IMR-90 (cell line): ENCODE data around the gene RFX2. TPM values are rescaled to one million over a fixed set of nuclear protein-coding genes. Genes with fewer than 3 reads are reported as not detected.
"Not testable (repeated sequence)": the region's sequence is repeated elsewhere in the genome, so short reads cannot be mapped to it uniquely, and the experiment has no call there.

ENCODE experiments used
- ATAC-seq: fragments of 200-7000 bp; cut with Tn5 transposase; 2 replicates; pipeline ENCODE4 v1.9.1; 2020; ENCODE audit warnings: low read depth, mild to moderate bottlenecking, moderate library complexity
- BruUV-seq: library from RNA; stranded (reverse); fragments of 400-500 nt; replicated peaks from 2 replicates; lab custom pipeline; 2021; lab: Mats Ljungman, UMichigan
- CTCF ChIA-PET: fragments of 300-600 bp; formaldehyde crosslinking; extraction: SDS; loops from one replicate; lab custom pipeline; 2021; ENCODE audit warnings: antibody characterized with exemption; lab: Yijun Ruan, JAX
- POLR2A ChIA-PET: fragments of 300-600 bp; sonication (Branson Sonifier 250); formaldehyde crosslinking; loops from one replicate; lab custom pipeline; 2022; ENCODE audit warnings: antibody characterized with exemption; ENCODE audit not compliant: unreplicated experiment; lab: Charles Lee
- DNase-seq: peaks from one replicate; pipeline ENCODE4 v3.0.0; 2013
- H2AFZ ChIP-seq: replicated peaks from 2 replicates; pipeline ENCODE3; 2013; ENCODE audit warnings: low read length, mild to moderate bottlenecking; ENCODE audit not compliant: poor library complexity
- H2AK5ac ChIP-seq: 2 replicates; pipeline ENCODE4 v1.6.1; 2013; ENCODE audit warnings: low read depth, low read length, inconsistent platforms
- H2AK9ac ChIP-seq: replicated peaks from 2 replicates; pipeline ENCODE3; 2013; ENCODE audit warnings: mild to moderate bottlenecking, low read depth, low read length, moderate library complexity; ENCODE audit not compliant: poor library complexity
- H2BK120ac ChIP-seq: 2 replicates; pipeline ENCODE4 v1.6.1; 2013; ENCODE audit warnings: low read depth, low read length, inconsistent platforms
- H2BK15ac ChIP-seq: 3 replicates; pipeline ENCODE4 v1.6.1; 2013; ENCODE audit warnings: low read depth, low read length, inconsistent platforms
- H2BK20ac ChIP-seq: 2 replicates; pipeline ENCODE4 v1.6.1; 2013; ENCODE audit warnings: low read depth, mild to moderate bottlenecking, inconsistent platforms, low read length, moderate library complexity
- H2BK5ac ChIP-seq: 2 replicates; pipeline ENCODE4 v1.6.1; 2013; ENCODE audit warnings: mild to moderate bottlenecking, low read depth, low read length, inconsistent platforms; ENCODE audit not compliant: poor library complexity, severe bottlenecking
- H3K14ac ChIP-seq: replicated peaks from 2 replicates; pipeline ENCODE4 v1.6.1; 2013; ENCODE audit warnings: low read depth, low read length, inconsistent platforms
- H3K18ac ChIP-seq: 2 replicates; pipeline ENCODE4 v1.6.1; 2013; ENCODE audit warnings: low read depth, low read length, control low read depth
- H3K23ac ChIP-seq: 2 replicates; pipeline ENCODE4 v1.6.1; 2013; ENCODE audit warnings: low read depth, low read length, inconsistent platforms
- H3K27ac ChIP-seq: 2 replicates; pipeline ENCODE4 v1.5.1; 2013; ENCODE audit warnings: mild to moderate bottlenecking, control low read depth, low read length; ENCODE audit not compliant: insufficient read depth
- H3K27me3 ChIP-seq: 2 replicates; pipeline ENCODE4 v1.6.1; 2013; ENCODE audit warnings: low read length; ENCODE audit not compliant: control insufficient read depth, insufficient read depth
- H3K36me3 ChIP-seq: 2 replicates; pipeline ENCODE4 v1.6.1; 2013; ENCODE audit warnings: low read length, mixed read lengths; ENCODE audit not compliant: control insufficient read depth, insufficient read depth
- H3K4ac ChIP-seq: 2 replicates; pipeline ENCODE4 v1.6.1; 2013; ENCODE audit warnings: low read depth, low read length, inconsistent platforms
- H3K4me1 ChIP-seq: 2 replicates; pipeline ENCODE4 v1.6.1; 2013; ENCODE audit warnings: low read length, mixed read lengths; ENCODE audit not compliant: control insufficient read depth, insufficient read depth
- H3K4me2 ChIP-seq: 2 replicates; pipeline ENCODE4 v1.6.1; 2013; ENCODE audit warnings: low read depth, mild to moderate bottlenecking, control low read depth, low read length, moderate library complexity
- H3K4me3 ChIP-seq: 2 replicates; pipeline ENCODE4 v1.5.1; 2013; ENCODE audit warnings: low read depth, mild to moderate bottlenecking, control low read depth, low read length, moderate library complexity; ENCODE audit not compliant: insufficient read depth
- H3K56ac ChIP-seq: 2 replicates; pipeline ENCODE4 v1.6.1; 2013; ENCODE audit warnings: low read length, inconsistent platforms; ENCODE audit not compliant: insufficient read depth; ENCODE audit errors: extremely low read depth
- H3K79me1 ChIP-seq, 2 experiments: 2 replicates each; pipeline ENCODE4 v1.6.1; 2013; ENCODE audit warnings: low read length in 2 of 2, inconsistent platforms in 1 of 2, low read depth in 1 of 2
- H3K9ac ChIP-seq: 2 replicates; pipeline ENCODE4 v1.6.1; 2013; ENCODE audit warnings: low read depth, low read length, control low read depth
- H3K9me1 ChIP-seq: 2 replicates; pipeline ENCODE4 v1.6.1; 2013; ENCODE audit warnings: low read length, inconsistent platforms; ENCODE audit not compliant: insufficient read depth
- H3K9me3 ChIP-seq: 2 replicates; pipeline ENCODE4 v1.6.1; 2013; ENCODE audit warnings: low read length; ENCODE audit not compliant: control insufficient read depth, insufficient read depth
- H4K20me1 ChIP-seq: 2 replicates; pipeline ENCODE4 v1.6.1; 2013; ENCODE audit warnings: low read length, inconsistent platforms; ENCODE audit not compliant: insufficient read depth
- H4K5ac ChIP-seq: 2 replicates; pipeline ENCODE4 v1.6.1; 2013; ENCODE audit warnings: mild to moderate bottlenecking, low read depth, low read length, control low read depth
- H4K8ac ChIP-seq, 2 experiments: 2 replicates each; pipeline ENCODE4 v1.6.1; 2013; ENCODE audit warnings: low read depth in 2 of 2, low read length in 2 of 2, control low read depth in 1 of 2, inconsistent platforms in 1 of 2
- H4K91ac ChIP-seq: 2 replicates; pipeline ENCODE4 v1.6.1; 2013; ENCODE audit warnings: low read depth, low read length, inconsistent platforms; ENCODE audit not compliant: insufficient read depth
- CHD1 ChIP-seq: IDR thresholded peaks from 2 replicates; pipeline ENCODE4 v1.6.1; 2012; ENCODE audit warnings: low read depth, low read length, improper control_type of control experiment
- NFE2L2 ChIP-seq: fragments of 150-350 bp; IDR thresholded peaks from 2 replicates; pipeline ENCODE4 v1.6.1; 2016; ENCODE audit warnings: low read depth, mild to moderate bottlenecking, low read length
- WGBS, 2 experiments: methylation state at CpG; one replicate each; pipeline versions ENCODE4 v1.1.5 to v1.1.7; 2013; ENCODE audit warnings: missing lambda C conversion rate in 2 of 2; ENCODE audit not compliant: insufficient read length in 1 of 2; ENCODE audit errors: extremely low coverage in 2 of 2; 5-methylcytosine and 5-hydroxymethylcytosine counted together
- dilution Hi-C: fragments of 300-500 bp; cut with HindIII; formaldehyde crosslinking; loops from one replicate; pipeline ENCODE4 v1.14.3; 2018; ENCODE audit warnings: low sequenced_read_pairs; ENCODE audit not compliant: unreplicated experiment
- in situ Hi-C: fragments of 300-500 bp; cut with MboI; formaldehyde crosslinking; loops from 3 replicates; pipeline ENCODE4 v1.14.3; 2019; ENCODE audit warnings: low sequenced_read_pairs, inconsistent platforms, mixed read lengths
- intact Hi-C: fragments of 100-400 bp; cut with micrococcal nuclease; formaldehyde crosslinking; loops from 2 replicates; pipeline ENCODE4 v1.10.0; 2022
- polyA plus RNA-seq, 3 experiments: library from polyadenylated mRNA; depleted of rRNA; stranded (reverse); fragments of >200 nt; gene quantifications; 2 replicates each; pipeline ENCODE4 v1.2.3, GENCODE V29; 2012; ENCODE audit warnings: low replicate concordance in 1 of 3
- total RNA-seq: library from RNA; depleted of rRNA; stranded (reverse); fragments of >200 nt; gene quantifications from 2 replicates; pipeline ENCODE4 v1.2.3, GENCODE V29; 2012

Gene RFX2
- total and polyA plus RNA-seq, 2 of the 4 experiments (the other 2 are of a cell fraction) = 2.2 to 4.9 TPM

GRCh38 chr19:6073858-6074708 is 36.2 kb downstream of the RFX2 start (continued):
- no peak for TF ChIP-seq NFE2L2
- TF ChIP-seq CHD1 = no peak

GRCh38 chr19:6073233-6073632 is 37.1 kb downstream of the RFX2 start:
- H2AK9ac ChIP-seq, H3K27me3 ChIP-seq, H3K27ac ChIP-seq, H3K56ac ChIP-seq, dilution Hi-C loops, intact Hi-C loops, CTCF ChIA-PET, in situ Hi-C loops, H3K14ac ChIP-seq, ATAC-seq, H3K4ac ChIP-seq, H4K8ac ChIP-seq, H3K9me3 ChIP-seq, H3K4me2 ChIP-seq, H2BK15ac ChIP-seq, DNase-seq, H3K9ac ChIP-seq, H3K23ac ChIP-seq, H2BK120ac ChIP-seq, H3K4me3 ChIP-seq, BruUV-seq, H2BK20ac ChIP-seq, H4K20me1 ChIP-seq, H2AFZ ChIP-seq, H4K91ac ChIP-seq, H3K36me3 ChIP-seq, H3K18ac ChIP-seq, POLR2A ChIA-PET, H2BK5ac ChIP-seq, H2AK5ac ChIP-seq, H4K5ac ChIP-seq: not testable (repeated sequence)
- peaks cover 22% of the 10 kb centered on the region; the same call in 1 of the 2 replicates for H3K9me1 ChIP-seq
- WGBS, 2 experiments = 100% methylated on average over 2 of the region's 10 CpGs; no CpG with 5 or more reads in 1 of the 2 experiments
- H3K79me1 ChIP-seq = peaks cover 4 to 24% of the 10 kb centered on the region in 2 experiments; a peak in 3 of 4 replicates
- H3K4me1 ChIP-seq = peaks cover 24% of the 10 kb centered on the region
